H1 (cell line): ENCODE measurements around the gene PHETA1. TPM values are rescaled to one million over a fixed set of nuclear protein-coding genes. Genes with fewer than 3 reads are reported as not detected.
"Not testable (repeated sequence)": the region's sequence is repeated elsewhere in the genome, so short reads cannot be mapped to it uniquely, and the experiment has no call there.

Experiments
- CTCF ChIA-PET: fragments of 300-600 bp; sonication (Branson Sonifier 250); formaldehyde crosslinking; loops from one replicate; lab custom pipeline; 2021; ENCODE audit not compliant: partially characterized antibody; lab: Charles Lee
- POLR2A ChIA-PET: fragments of 300-600 bp; sonication (Branson Sonifier 250); formaldehyde crosslinking; loops from one replicate; lab custom pipeline; 2021; ENCODE audit warnings: inconsistent platforms; ENCODE audit not compliant: partially characterized antibody; lab: Charles Lee
- DNase-seq, 2 experiments: peaks; one replicate each; pipeline versions ENCODE4 v3.0.0 to v3.0.0-alpha.2; 2010 to 2022; ENCODE audit warnings: low spot score in 2 of 2, low read depth in 1 of 2, mixed read lengths in 1 of 2
- FAIRE-seq: peaks from 2 replicates; lab custom pipeline; 2011; peaks lifted over from hg19 to GRCh38; lab: Jason Lieb, UNC
- H2AFZ ChIP-seq: 2 replicates; pipeline ENCODE4 v1.8.1; 2012; ENCODE audit warnings: low read length, inconsistent platforms
- H2AK5ac ChIP-seq: 2 replicates; pipeline ENCODE4 v1.6.1; 2013; ENCODE audit warnings: low read depth, low read length
- H2BK120ac ChIP-seq: replicated peaks from 2 replicates; pipeline ENCODE3; 2013; ENCODE audit warnings: low read depth, low read length, inconsistent platforms
- H2BK12ac ChIP-seq: 2 replicates; pipeline ENCODE4 v1.6.1; 2013; ENCODE audit warnings: low read depth, low read length
- H2BK15ac ChIP-seq: 2 replicates; pipeline ENCODE4 v1.6.1; 2013; ENCODE audit warnings: low read length
- H2BK20ac ChIP-seq: 2 replicates; pipeline ENCODE4 v1.6.1; 2013; ENCODE audit warnings: low read length
- H2BK5ac ChIP-seq: 2 replicates; pipeline ENCODE4 v1.6.1; 2013; ENCODE audit warnings: low read depth, low read length
- H3K14ac ChIP-seq: 2 replicates; pipeline ENCODE4 v1.6.1; 2013; ENCODE audit warnings: inconsistent platforms; ENCODE audit not compliant: insufficient read length
- H3K18ac ChIP-seq: 2 replicates; pipeline ENCODE4 v1.6.1; 2013; ENCODE audit warnings: low read length; ENCODE audit errors: extremely low read depth
- H3K23ac ChIP-seq: 2 replicates; pipeline ENCODE4 v1.6.1; 2013; ENCODE audit warnings: inconsistent platforms; ENCODE audit not compliant: insufficient read length
- H3K23me2 ChIP-seq: 2 replicates; pipeline ENCODE4 v1.6.1; 2013; ENCODE audit warnings: low read depth, low read length
- H3K27ac ChIP-seq: 2 replicates; pipeline ENCODE4 v1.6.1; 2011; ENCODE audit warnings: low read depth, low read length, inconsistent platforms
- H3K27me3 ChIP-seq, 4 experiments: replicated peaks in 1 of 4; 1 replicate in 1 of 4; 2 replicates in 3 of 4; pipeline versions ENCODE4 v1.6.1 to v1.8.1; 2011 to 2013; ENCODE audit warnings: low read length in 3 of 4, mild to moderate bottlenecking in 3 of 4, inconsistent platforms in 2 of 4, mixed read lengths in 2 of 4, moderate library complexity in 1 of 4; ENCODE audit not compliant: control insufficient read depth in 3 of 4, insufficient read depth in 3 of 4; ENCODE audit errors: extremely low read depth in 1 of 4
- H3K36me3 ChIP-seq, 4 experiments: 2 replicates each; pipeline versions ENCODE4 v1.6.1 to v1.8.1; 2011 to 2013; ENCODE audit warnings: mild to moderate bottlenecking in 4 of 4, low read length in 3 of 4, moderate library complexity in 2 of 4, control low read depth in 1 of 4, inconsistent platforms in 1 of 4; ENCODE audit not compliant: insufficient read depth in 4 of 4, control insufficient read depth in 2 of 4
- H3K4ac ChIP-seq: replicated peaks from 2 replicates; pipeline ENCODE3; 2013; ENCODE audit warnings: low read length, low read depth, mixed read lengths, inconsistent platforms; ENCODE audit not compliant: insufficient read length
- H3K4me1 ChIP-seq, 4 experiments: replicated peaks in 1 of 4; 1 replicate in 1 of 4; 2 replicates in 3 of 4; pipeline versions ENCODE4 v1.6.1 to v1.8.1; 2011 to 2013; ENCODE audit warnings: low read length in 3 of 4, inconsistent platforms in 2 of 4, mixed read lengths in 1 of 4; ENCODE audit not compliant: insufficient read depth in 4 of 4, control insufficient read depth in 3 of 4
- H3K4me2 ChIP-seq, 2 experiments: 2 replicates each; pipeline versions ENCODE4 v1.6.1 to v1.8.1; 2011 to 2013; ENCODE audit warnings: low read depth in 2 of 2, low read length in 2 of 2, control low read depth in 1 of 2, inconsistent platforms in 1 of 2, mild to moderate bottlenecking in 1 of 2; ENCODE audit not compliant: insufficient read depth in 1 of 2
- H3K4me3 ChIP-seq, 4 experiments: fragments of 200-600, 300-600 bp in 1 of 4; sonication (generic), shearing (Covaris generic), sonication (Bioruptor Twin) in 1 of 4; 2 replicates each; pipeline versions ENCODE4 v1.5.1 to v1.8.1; 2011 to 2016; ENCODE audit warnings: low read length in 4 of 4, low read depth in 3 of 4, control low read depth in 2 of 4, inconsistent platforms in 2 of 4, mild to moderate bottlenecking in 2 of 4, mixed read lengths in 1 of 4, moderate library complexity in 1 of 4; ENCODE audit not compliant: insufficient read depth in 2 of 4; ENCODE audit errors: extremely low read depth in 1 of 4
- H3K56ac ChIP-seq: replicated peaks from 2 replicates; pipeline ENCODE3; 2013; ENCODE audit warnings: low read depth, mild to moderate bottlenecking, mixed read lengths, low read length, inconsistent platforms; ENCODE audit not compliant: insufficient read length
- H3K79me1 ChIP-seq: 2 replicates; pipeline ENCODE4 v1.6.1; 2013; ENCODE audit warnings: low read depth, low read length, control low read depth
- H3K79me2 ChIP-seq, 2 experiments: 2 replicates each; pipeline versions ENCODE4 v1.6.1 to v1.8.1; 2012 to 2013; ENCODE audit warnings: low read length in 2 of 2, mild to moderate bottlenecking in 2 of 2, inconsistent platforms in 1 of 2; ENCODE audit not compliant: insufficient read depth in 2 of 2, control insufficient read depth in 1 of 2
- H3K9ac ChIP-seq, 4 experiments: replicated peaks in 1 of 4; 1 replicate in 1 of 4; 2 replicates in 3 of 4; pipeline versions ENCODE4 v1.6.1 to v1.8.1; 2011 to 2013; ENCODE audit warnings: low read depth in 3 of 4, low read length in 3 of 4, control low read depth in 2 of 4, mild to moderate bottlenecking in 2 of 4, moderate library complexity in 2 of 4, inconsistent platforms in 1 of 4; ENCODE audit errors: extremely low read depth in 1 of 4
- H3K9me3 ChIP-seq, 2 experiments: 2 replicates each; pipeline versions ENCODE4 v1.6.1 to v1.8.1; 2012 to 2013; ENCODE audit warnings: mild to moderate bottlenecking in 2 of 2, moderate library complexity in 2 of 2, control low read depth in 1 of 2, inconsistent platforms in 1 of 2, low read depth in 1 of 2, low read length in 1 of 2, mixed read lengths in 1 of 2; ENCODE audit not compliant: insufficient read depth in 2 of 2
- H4K20me1 ChIP-seq, 2 experiments: replicated peaks in 1 of 2; 2 replicates each; pipeline versions ENCODE3 to v1.8.1; 2011 to 2013; ENCODE audit warnings: inconsistent platforms in 2 of 2, low read length in 2 of 2, mild to moderate bottlenecking in 1 of 2; ENCODE audit not compliant: insufficient read depth in 2 of 2, control insufficient read depth in 1 of 2
- H4K5ac ChIP-seq: 2 replicates; pipeline ENCODE4 v1.6.1; 2013; ENCODE audit warnings: low read length, low read depth, mixed read lengths, inconsistent platforms; ENCODE audit not compliant: insufficient read length
- H4K8ac ChIP-seq: 2 replicates; pipeline ENCODE4 v1.8.0; 2013; ENCODE audit warnings: mild to moderate bottlenecking, moderate library complexity, low read length, inconsistent platforms; ENCODE audit not compliant: insufficient read depth; ENCODE audit errors: extremely low read depth
- H4K91ac ChIP-seq: replicated peaks from 2 replicates; pipeline ENCODE3; 2013; ENCODE audit warnings: low read length, mixed read lengths, inconsistent platforms; ENCODE audit not compliant: insufficient read length
- WGBS, 2 experiments: shearing (Covaris generic) in 1 of 2; methylation state at CpG; one replicate each; pipeline versions ENCODE4 v1.1.6 to v1.1.7; 2013 to 2015; ENCODE audit warnings: low lambda C conversion rate in 2 of 2, mixed read lengths in 2 of 2, inconsistent platforms in 1 of 2, low coverage in 1 of 2, missing lambda C conversion rate in 1 of 2; ENCODE audit not compliant: insufficient replicate concordance in 2 of 2, insufficient coverage in 1 of 2, insufficient read length in 1 of 2; ENCODE audit errors: extremely low coverage in 1 of 2, missing lambda C conversion rate in 1 of 2; 5-methylcytosine and 5-hydroxymethylcytosine counted together
- polyA plus RNA-seq, 7 experiments: library from polyadenylated mRNA; depleted of rRNA in 3 of 7; stranded (reverse) in 5 of 7; unstranded in 2 of 7; fragments of >200 nt in 5 of 7; fragments of 200-250 nt in 2 of 7; gene quantifications; 1 replicate in 5 of 7; 2 replicates in 1 of 7; 4 replicates in 1 of 7; pipeline versions ENCODE4 v1.2.1 to v1.2.3, GENCODE V29; 2011 to 2013; ENCODE audit warnings: missing spikeins in 2 of 7, mixed read lengths in 2 of 7
- total RNA-seq: library from RNA; stranded (reverse); fragmentation: NEBNext Ultra II Directional; extraction: Animal tissue kit (Norgen Biotek cat#: 25700); gene quantifications from 2 replicates; pipeline ENCODE4 v1.2.1, GENCODE V29; 2021

The PHETA1 gene
- total and polyA plus RNA-seq, 2 of the 8 experiments (the other 6 are each of a cell fraction or from before 2014, with no cell fraction given), result 5.2 to 12.3 TPM

DNA sequence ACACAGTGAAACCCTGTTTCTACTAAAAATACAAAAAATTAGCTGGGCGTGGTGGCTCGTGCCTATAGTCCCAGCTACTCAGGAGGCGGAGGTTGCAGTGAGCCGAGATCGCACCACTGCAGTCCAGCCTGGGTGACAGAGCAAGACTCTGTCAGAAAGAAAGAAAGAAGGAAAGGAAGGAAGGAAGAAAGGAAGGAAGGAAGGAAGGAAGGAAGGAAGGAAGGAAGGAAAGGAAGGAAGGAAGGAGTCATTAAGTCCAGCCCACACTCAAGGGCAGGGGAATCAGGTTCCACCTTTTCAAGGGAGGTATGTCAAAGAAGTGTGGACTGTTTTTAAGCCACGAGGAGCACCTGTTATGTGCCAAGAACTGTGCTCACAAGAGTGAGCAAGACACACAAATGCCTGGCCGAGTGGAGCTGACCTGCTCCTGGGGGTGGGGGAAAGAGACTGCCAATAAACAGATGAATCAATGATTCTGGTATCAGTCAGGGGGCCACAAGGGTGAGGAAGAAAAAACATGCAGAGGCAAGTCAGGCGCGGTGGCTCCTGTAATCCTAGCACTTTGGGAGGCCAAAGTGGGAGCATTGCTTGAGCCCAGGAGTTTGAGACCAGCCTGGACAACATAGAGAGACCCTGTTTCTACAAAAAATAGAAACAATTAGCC is 31.0 kb upstream of the PHETA1 start:
- DNase-seq, H4K20me1 ChIP-seq, H3K4me2 ChIP-seq, H3K27ac ChIP-seq, H3K56ac ChIP-seq, H3K36me3 ChIP-seq, H3K27me3 ChIP-seq, H3K9ac ChIP-seq, H4K8ac ChIP-seq, H2BK120ac ChIP-seq, H2BK12ac ChIP-seq, H3K23me2 ChIP-seq, H2AFZ ChIP-seq, H3K18ac ChIP-seq, H2AK5ac ChIP-seq, H2BK20ac ChIP-seq, FAIRE-seq, H2BK5ac ChIP-seq, H3K79me1 ChIP-seq, H3K14ac ChIP-seq, H3K4me3 ChIP-seq, H4K5ac ChIP-seq, H3K23ac ChIP-seq, H4K91ac ChIP-seq, H3K79me2 ChIP-seq, H3K9me3 ChIP-seq, H3K4ac ChIP-seq: not testable (repeated sequence)
- 0 out of 2 replicates have a peak overlapping the region, but pooled peaks have one; percentile 19 for H2BK15ac ChIP-seq
- ChIA-PET CTCF (interaction anchor here (0.7 to 22.8 kb wide), 4 partner anchors 30 to 141 kb away, joined by 3 to 838 read pairs (median 6); no protein-coding TSS in a partner anchor), POLR2A (interaction anchor here (1.3 to 2.0 kb wide), 3 partner anchors 9 to 26 kb away, joined by 3 to 7 read pairs (median 4); no protein-coding TSS in a partner anchor)
- peaks cover 0 to 16% (median 10%) of the 10 kb centered on the region in 4 experiments; a peak in 5 of 7 replicates for H3K4me1 ChIP-seq
- 95% methylated on average over 7 of the region's 9 CpGs; no CpG with 5 or more reads in 1 of the 2 experiments for WGBS, 2 experiments
